Measurements from ENCODE around the gene MYD88.

MYD88 gene

GRCh38 chr3:38169027-38169317 is 30.5 kb downstream of the MYD88 start:
- no peak overlapping the region for H3K4me3 ChIP-seq (ENCODE audit: low read length)
- peak; percentile 34 for DNase-seq (ENCODE audit: low read depth)
- TF ChIP-seq, protein P1, sequence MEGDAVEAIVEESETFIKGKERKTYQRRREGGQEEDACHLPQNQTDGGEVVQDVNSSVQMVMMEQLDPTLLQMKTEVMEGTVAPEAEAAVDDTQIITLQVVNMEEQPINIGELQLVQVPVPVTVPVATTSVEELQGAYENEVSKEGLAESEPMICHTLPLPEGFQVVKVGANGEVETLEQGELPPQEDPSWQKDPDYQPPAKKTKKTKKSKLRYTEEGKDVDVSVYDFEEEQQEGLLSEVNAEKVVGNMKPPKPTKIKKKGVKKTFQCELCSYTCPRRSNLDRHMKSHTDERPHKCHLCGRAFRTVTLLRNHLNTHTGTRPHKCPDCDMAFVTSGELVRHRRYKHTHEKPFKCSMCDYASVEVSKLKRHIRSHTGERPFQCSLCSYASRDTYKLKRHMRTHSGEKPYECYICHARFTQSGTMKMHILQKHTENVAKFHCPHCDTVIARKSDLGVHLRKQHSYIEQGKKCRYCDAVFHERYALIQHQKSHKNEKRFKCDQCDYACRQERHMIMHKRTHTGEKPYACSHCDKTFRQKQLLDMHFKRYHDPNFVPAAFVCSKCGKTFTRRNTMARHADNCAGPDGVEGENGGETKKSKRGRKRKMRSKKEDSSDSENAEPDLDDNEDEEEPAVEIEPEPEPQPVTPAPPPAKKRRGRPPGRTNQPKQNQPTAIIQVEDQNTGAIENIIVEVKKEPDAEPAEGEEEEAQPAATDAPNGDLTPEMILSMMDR (conservative IDR thresholded peaks at IDR 0.05; ENCODE audit: low read length), result no peak

DNA sequence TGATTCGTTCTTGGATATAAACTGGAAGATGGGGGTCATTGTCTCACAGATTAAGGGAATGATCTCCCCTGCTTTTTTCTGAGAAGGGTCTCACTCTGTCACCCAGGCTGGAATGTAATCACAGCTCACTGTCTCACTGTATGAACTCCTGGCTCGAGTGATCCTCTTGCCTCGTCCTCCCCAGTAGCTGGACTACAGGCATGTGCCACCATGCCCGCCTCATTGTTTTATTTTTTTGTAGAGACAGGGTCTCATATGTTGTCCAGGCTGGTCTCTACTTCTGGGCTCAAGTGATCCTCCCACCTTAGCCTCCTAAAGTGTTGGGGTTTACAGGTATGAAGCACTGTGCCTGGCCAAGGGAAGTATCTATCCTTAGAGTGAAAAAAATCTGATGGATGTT is 32.3 kb downstream of the MYD88 start:
- H3K4me3 ChIP-seq (ENCODE audit: low read length), result no peak overlapping the region
- TF ChIP-seq, protein P1 (conservative IDR thresholded peaks at IDR 0.05; ENCODE audit: low read length), result no peak
- DNase-seq (ENCODE audit: low read depth), result no peak

GRCh38 chr3:38171622-38172021 is 33.2 kb downstream of the MYD88 start:
- H3K4me3 ChIP-seq (ENCODE audit: low read length), result no peak overlapping the region
- TF ChIP-seq, protein P1 (conservative IDR thresholded peaks at IDR 0.05; ENCODE audit: low read length), result no peak
- DNase-seq (ENCODE audit: low read depth), result no peak

DNA sequence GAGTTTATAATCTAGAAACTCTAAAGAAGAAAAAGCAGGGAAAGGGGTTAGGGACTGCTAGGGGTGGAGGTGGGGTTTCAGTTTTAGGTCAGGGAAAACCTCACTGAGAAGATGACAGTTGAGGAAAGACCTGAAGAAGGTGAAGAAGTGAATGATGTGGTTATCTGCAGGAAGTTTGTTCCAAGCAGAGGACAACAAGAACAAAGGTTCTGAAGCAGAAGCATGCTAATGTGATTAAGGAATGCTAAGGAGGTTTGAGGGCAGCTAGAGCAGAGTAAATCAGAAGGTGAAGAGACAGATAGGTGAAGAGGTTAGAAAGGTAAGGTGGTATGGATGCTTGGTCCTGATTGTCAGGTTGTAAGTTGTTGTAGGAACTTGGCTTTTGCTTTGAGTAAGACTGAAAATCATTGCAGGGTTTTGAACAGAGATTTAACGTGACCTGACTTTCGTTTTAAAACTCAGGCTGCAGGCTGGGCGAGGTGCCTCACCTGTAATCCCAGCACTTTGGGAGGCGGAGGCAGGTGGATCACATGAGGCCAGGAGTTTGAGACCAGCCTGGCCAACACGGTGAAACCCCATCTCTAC is 35.5 kb downstream of the MYD88 start:
- TF ChIP-seq, protein P1 (conservative IDR thresholded peaks at IDR 0.05; ENCODE audit: low read length), result no peak
- no peak for DNase-seq (ENCODE audit: low read depth)
- no peak overlapping the region for H3K4me3 ChIP-seq (ENCODE audit: low read length)

GRCh38 chr3:38177181-38177580 is 38.7 kb downstream of the MYD88 start:
- no peak overlapping the region for H3K4me3 ChIP-seq (ENCODE audit: low read length)
- TF ChIP-seq, protein P1 (conservative IDR thresholded peaks at IDR 0.05; ENCODE audit: low read length), result no peak
- DNase-seq (ENCODE audit: low read depth), result no peak

DNA sequence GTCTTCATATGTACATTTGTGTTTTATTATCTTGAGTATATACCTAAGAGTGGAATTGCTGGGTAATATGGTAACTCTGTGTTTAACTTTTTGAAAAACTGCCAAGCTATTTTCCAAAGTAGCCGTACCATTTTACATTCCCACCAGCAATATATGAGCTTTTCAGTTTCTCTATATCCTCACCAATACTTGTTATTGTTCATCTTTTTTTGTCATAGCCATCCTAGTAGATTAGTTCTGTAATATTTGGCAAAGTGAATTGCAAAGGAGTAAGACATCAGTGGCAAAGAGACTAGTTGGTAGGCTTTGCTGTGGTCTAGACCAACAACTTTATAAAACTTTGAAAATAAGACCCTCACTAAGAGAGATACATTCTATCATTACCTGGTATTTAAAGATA is 48.3 kb downstream of the MYD88 start:
- H3K4me3 ChIP-seq (ENCODE audit: low read length), result no peak overlapping the region
- TF ChIP-seq, protein P1 (conservative IDR thresholded peaks at IDR 0.05; ENCODE audit: low read length), result no peak

GRCh38 chr3:38190481-38190881 is 52.0 kb downstream of the MYD88 start:
- no peak overlapping the region for H3K4me3 ChIP-seq (ENCODE audit: low read length)
- TF ChIP-seq, protein P1 (conservative IDR thresholded peaks at IDR 0.05; ENCODE audit: low read length), result no peak
- peak; percentile 6 for DNase-seq (ENCODE audit: low read depth)

More for the DNA sequence above, 48.3 kb downstream of the MYD88 start:
- no peak for DNase-seq (ENCODE audit: low read depth)
